Esophagus squamous epithelium (tissue), 4 donors: ENCODE measurements around the gene PLA2G2F.

ENCODE experiments used
- POLR2A ChIP-seq, 4 donors: fragments of 450-650 bp; IDR thresholded peaks; one replicate each; pipeline ENCODE4 v1.6.1; 2017; ENCODE audit warnings: antibody characterized with exemption in 4 of 4, mild to moderate bottlenecking in 4 of 4, moderate library complexity in 3 of 4
- TF ChIP-seq, protein P1 (sequence below), 6 experiments: fragments of 450-650 bp in 4 of 6; fragments of 200-600 bp in 2 of 6; sonication (generic) in 2 of 6; IDR thresholded peaks; one replicate each; pipeline ENCODE4 v1.5.1; 2016 to 2019; ENCODE audit warnings: antibody characterized with exemption in 6 of 6, mild to moderate bottlenecking in 4 of 6, moderate library complexity in 4 of 6

DNA sequence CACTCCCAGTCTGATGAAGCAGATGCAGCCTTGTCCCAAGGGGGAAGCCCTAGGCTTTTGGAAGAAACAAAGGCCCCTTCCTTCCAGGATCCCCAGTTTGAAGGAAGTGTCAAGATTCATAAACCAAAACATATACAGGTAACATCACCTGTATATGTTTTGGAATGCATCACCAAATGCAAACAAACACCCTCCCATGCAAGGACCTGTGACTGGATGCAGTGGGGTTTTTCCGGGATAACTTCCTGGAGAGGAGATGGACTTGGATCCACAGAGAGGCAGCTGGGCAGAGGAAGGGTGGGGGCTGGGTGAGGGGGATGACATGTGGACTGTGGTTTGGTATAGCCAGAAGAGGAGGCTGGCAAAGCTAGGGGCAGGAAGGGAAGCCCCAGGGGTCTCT, 1.5 kb upstream of the PLA2G2F start:
- TF ChIP-seq, protein P1, sequence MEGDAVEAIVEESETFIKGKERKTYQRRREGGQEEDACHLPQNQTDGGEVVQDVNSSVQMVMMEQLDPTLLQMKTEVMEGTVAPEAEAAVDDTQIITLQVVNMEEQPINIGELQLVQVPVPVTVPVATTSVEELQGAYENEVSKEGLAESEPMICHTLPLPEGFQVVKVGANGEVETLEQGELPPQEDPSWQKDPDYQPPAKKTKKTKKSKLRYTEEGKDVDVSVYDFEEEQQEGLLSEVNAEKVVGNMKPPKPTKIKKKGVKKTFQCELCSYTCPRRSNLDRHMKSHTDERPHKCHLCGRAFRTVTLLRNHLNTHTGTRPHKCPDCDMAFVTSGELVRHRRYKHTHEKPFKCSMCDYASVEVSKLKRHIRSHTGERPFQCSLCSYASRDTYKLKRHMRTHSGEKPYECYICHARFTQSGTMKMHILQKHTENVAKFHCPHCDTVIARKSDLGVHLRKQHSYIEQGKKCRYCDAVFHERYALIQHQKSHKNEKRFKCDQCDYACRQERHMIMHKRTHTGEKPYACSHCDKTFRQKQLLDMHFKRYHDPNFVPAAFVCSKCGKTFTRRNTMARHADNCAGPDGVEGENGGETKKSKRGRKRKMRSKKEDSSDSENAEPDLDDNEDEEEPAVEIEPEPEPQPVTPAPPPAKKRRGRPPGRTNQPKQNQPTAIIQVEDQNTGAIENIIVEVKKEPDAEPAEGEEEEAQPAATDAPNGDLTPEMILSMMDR (IDR thresholded peaks at IDR 0.05) = no peak
- TF ChIP-seq POLR2A (IDR thresholded peaks at IDR 0.05) = no peak
